Measurements from ENCODE around the gene TJAP1. TPM values are rescaled to one million over a fixed set of nuclear protein-coding genes. Genes with fewer than 3 reads are reported as not detected.

Gene TJAP1
- total RNA-seq, 3 donors from 2014 or later, result 20.8 to 33.8 (median 26.3) TPM

- Histone ChIP-seq H3K4me3 (no peak overlapping the region), H3K36me3 (ENCODE audit: low read depth) (no peaks in the 10 kb centered on the region), H3K4me1 (ENCODE audit: low read depth) (peaks cover 9% of the 10 kb centered on the region), H3K9me3 (no peaks in the 10 kb centered on the region)
- TF ChIP-seq CTCF (IDR thresholded peaks at IDR 0.05), result no peak
- intact Hi-C loops (cut with DNase I, micrococcal nuclease), result no loop called here
- no peak for DNase-seq
- ATAC-seq, result no peak
Observed at GRCh38 chr6:43475516-43475915, 1.9 kb upstream of the TJAP1 start.

DNA sequence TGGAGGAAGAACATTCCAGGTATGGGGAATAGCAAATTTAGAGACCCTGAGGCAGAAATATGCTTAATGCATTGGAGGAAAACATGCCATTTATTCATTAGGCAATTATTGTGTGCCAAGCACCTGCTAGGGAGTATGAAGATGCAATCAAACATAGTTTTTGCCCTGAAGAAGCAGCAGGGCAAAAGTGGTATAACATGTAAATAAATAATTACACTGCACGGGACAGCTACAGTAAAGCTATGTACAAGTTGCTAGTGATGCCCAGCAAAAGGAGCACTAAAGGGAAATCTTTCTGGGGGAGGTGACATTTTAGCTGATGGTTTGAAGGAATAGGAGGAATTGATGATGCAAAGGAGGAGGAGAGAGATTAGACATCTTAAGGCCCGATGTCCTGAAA, 624 bp upstream of the TJAP1 start:
- ATAC-seq (no peak), DNase-seq (no peak)
- TF ChIP-seq CTCF (IDR thresholded peaks at IDR 0.05), result no peak
- Histone ChIP-seq H3K36me3 (ENCODE audit: low read depth) (no peaks in the 10 kb centered on the region), H3K4me3 (no peak overlapping the region), H3K4me1 (ENCODE audit: low read depth) (peaks cover 9% of the 10 kb centered on the region), H3K9me3 (no peaks in the 10 kb centered on the region)
- intact Hi-C loops (cut with DNase I, micrococcal nuclease), result no loop called here

DNA sequence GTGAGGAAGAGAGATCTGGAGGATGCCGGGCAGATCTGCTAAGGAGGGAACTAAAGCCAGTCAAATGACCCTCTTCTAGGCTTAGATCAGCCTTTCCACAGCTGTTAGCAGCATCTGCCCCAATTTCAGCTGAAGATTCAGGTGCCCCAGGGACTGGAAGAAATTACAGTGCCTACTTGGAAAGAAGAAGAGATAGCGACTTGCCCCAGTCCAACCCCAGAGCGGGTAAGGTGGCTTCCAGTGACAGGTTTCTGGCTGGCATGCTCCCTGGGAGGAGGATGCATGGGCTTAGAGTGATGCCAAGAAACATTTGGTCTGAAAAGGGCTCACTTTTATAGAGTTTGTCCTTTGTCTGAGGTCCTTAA, 620 bp downstream of the TJAP1 start:
- no peak for ATAC-seq
- peak overlapping the region; percentile 38 for H3K4me3 ChIP-seq

GRCh38 chr6:43481075-43481474, 3.7 kb downstream of the TJAP1 start:
- no peak for TF ChIP-seq CTCF (IDR thresholded peaks at IDR 0.05)
- H3K36me3 ChIP-seq (ENCODE audit: low read depth), result no peaks in the 10 kb centered on the region
- DNase-seq, result no peak
- H3K9me3 ChIP-seq, result no peaks in the 10 kb centered on the region
- H3K4me3 ChIP-seq, result no peak overlapping the region
- intact Hi-C loops (cut with DNase I, micrococcal nuclease), result no loop called here
- H3K4me1 ChIP-seq (ENCODE audit: low read depth), result peaks cover 9% of the 10 kb centered on the region
- no peak for ATAC-seq

More for the DNA sequence above, 620 bp downstream of the TJAP1 start:
- Histone ChIP-seq H3K9me3 (no peaks in the 10 kb centered on the region), H3K4me1 (ENCODE audit: low read depth) (peaks cover 9% of the 10 kb centered on the region), H3K36me3 (ENCODE audit: low read depth) (no peaks in the 10 kb centered on the region)
- DNase-seq, result no peak
- intact Hi-C loops (cut with DNase I, micrococcal nuclease), result no loop called here
- no peak for TF ChIP-seq CTCF (IDR thresholded peaks at IDR 0.05)

GRCh38 chr6:43481591-43482236, 4.3 kb downstream of the TJAP1 start:
- Histone ChIP-seq H3K36me3 (ENCODE audit: low read depth) (no peaks in the 10 kb centered on the region), H3K9me3 (no peaks in the 10 kb centered on the region), H3K4me3 (no peak overlapping the region), H3K4me1 (ENCODE audit: low read depth) (peaks cover 9% of the 10 kb centered on the region)
- DNase-seq (no peak), ATAC-seq (peak; percentile 34)
- TF ChIP-seq CTCF (IDR thresholded peaks at IDR 0.05), result no peak
- intact Hi-C loops (cut with DNase I, micrococcal nuclease), result no loop called here

Data from mucosa of descending colon (tissue), 3 donors.